Adrenal gland (tissue), 5 donors: Measurements from ENCODE around the gene KCTD10.

ENCODE experiments used
- POLR2A ChIP-seq, 2 donors: fragments of 450-650 bp; IDR thresholded peaks; one replicate each; pipeline ENCODE4 v1.6.1; 2017; ENCODE audit warnings: antibody characterized with exemption in 2 of 2, mild to moderate bottlenecking in 2 of 2, moderate library complexity in 1 of 2
- TF ChIP-seq, protein P1 (sequence below), 6 experiments: fragments of 450-650 bp in 4 of 6; fragments of 200-600 bp in 2 of 6; sonication (generic) in 1 of 6; IDR thresholded peaks; 1 replicate in 5 of 6; 2 replicates in 1 of 6; pipeline versions ENCODE4 v1.5.1 to v1.8.0; 2016 to 2021; ENCODE audit warnings: antibody characterized with exemption in 6 of 6, mild to moderate bottlenecking in 2 of 6, moderate library complexity in 1 of 6
- donor health status: DM: no; HTN: no; CAD: no.

DNA sequence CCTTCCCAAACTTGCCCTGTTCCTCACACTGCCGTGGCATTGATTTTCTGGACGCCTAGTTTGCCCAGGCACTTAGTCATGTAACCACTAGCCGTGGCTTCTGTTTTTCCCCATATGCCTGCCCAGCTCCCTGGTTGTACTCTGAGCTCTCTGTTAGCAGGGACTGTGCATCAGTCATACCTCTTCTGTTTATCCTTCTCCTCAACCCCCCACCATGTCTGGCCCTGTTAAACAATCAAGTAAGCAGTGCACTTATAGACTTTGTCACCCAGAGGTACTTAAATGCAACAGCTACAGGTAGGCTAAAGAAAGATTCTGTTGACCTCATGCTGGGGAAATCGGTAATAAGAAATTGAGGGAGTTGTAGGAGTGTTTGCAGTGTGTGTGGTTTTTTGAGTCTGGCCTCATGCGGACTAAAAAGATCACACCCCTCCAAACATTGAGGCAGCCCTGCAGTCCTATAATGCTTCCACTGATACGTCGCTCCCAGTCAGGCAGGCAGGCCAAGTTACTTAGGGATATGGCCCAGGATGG lies 17.3 kb upstream of the KCTD10 start:
- TF ChIP-seq, protein P1, sequence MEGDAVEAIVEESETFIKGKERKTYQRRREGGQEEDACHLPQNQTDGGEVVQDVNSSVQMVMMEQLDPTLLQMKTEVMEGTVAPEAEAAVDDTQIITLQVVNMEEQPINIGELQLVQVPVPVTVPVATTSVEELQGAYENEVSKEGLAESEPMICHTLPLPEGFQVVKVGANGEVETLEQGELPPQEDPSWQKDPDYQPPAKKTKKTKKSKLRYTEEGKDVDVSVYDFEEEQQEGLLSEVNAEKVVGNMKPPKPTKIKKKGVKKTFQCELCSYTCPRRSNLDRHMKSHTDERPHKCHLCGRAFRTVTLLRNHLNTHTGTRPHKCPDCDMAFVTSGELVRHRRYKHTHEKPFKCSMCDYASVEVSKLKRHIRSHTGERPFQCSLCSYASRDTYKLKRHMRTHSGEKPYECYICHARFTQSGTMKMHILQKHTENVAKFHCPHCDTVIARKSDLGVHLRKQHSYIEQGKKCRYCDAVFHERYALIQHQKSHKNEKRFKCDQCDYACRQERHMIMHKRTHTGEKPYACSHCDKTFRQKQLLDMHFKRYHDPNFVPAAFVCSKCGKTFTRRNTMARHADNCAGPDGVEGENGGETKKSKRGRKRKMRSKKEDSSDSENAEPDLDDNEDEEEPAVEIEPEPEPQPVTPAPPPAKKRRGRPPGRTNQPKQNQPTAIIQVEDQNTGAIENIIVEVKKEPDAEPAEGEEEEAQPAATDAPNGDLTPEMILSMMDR (IDR thresholded peaks at IDR 0.05), result no peak
- no peak for TF ChIP-seq POLR2A (IDR thresholded peaks at IDR 0.05)
